ENCODE data around the gene RAC3. TPM values are rescaled to one million over a fixed set of nuclear protein-coding genes. Genes with fewer than 3 reads are reported as not detected.

RAC3 gene
- total RNA-seq, 1 donor from 2014 or later = 8.7 TPM

DNA sequence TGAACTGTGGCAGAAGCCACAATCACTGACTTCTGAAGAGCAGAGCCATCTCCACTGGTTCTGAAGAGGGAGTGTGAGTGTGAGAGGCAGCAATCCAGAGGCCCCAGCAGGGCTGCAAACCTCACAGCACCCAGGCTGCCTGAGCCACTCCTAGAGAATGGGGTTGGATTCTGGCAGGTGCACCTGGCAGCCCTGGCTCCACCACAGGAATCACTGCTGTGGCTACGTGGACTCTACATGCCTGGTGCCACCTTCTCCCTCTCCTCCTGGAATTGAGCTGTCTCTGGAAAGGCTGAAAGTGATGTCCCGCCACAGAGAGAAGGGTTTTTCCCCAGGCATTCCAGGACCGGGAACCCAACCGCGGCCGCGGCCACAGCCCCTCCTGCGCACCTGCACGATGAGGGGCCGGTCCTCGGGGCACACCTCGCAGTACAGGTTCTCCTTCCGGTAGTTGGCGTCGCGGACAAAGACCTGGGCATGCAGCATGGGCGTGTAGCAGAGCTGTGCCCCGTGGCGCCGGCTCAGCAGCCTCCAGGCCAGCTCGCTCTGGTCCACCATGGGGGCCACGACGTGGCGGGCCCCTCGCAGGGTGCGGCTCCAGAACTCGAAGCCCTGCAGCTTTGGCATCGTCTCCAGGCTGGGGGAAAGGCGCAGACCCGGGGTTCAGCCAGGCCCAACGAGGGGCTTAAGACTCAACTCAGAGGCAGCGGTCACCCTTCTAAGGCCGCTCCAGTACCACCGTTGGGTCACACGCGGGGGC lies 33.1 kb downstream of the RAC3 start:
- peak; percentile 61 for ATAC-seq
- DNase-seq (ENCODE audit: low spot score) = no peak

DNA sequence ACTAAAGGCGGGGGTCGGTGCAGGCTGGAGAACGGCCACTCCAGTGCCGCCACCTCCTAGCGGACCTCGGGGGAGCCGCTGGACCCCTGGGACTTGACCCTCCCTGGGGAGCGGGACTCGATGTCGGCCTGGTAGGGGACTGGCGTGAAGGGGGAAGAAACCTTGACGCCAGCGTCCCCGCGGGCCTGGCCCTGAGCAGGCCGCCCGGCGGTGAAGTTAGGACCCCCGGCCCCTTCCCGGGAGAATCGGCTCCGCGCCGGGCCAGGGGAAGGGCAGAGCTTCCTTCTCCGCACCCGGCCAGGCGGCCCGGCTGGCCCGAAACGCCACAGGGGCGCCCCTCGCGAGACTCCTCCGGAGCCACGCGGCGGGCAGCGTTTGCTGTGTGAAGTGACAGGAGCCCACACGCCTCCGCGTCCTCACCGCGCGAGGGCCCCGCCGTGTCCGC lies 33.7 kb downstream of the RAC3 start:
- no peak for DNase-seq (ENCODE audit: low spot score)
- no peak for ATAC-seq

GRCh38 chr17:82065638-82066303 lies 34.3 kb downstream of the RAC3 start, which contains the start of gene DUS1L:
Gene DUS1L (minus strand): TSS chr17:82065804. CDS start chr17:82065059, 745 bp downstream.
- ATAC-seq = peak; percentile 70
- no peak for DNase-seq (ENCODE audit: low spot score)

DNA sequence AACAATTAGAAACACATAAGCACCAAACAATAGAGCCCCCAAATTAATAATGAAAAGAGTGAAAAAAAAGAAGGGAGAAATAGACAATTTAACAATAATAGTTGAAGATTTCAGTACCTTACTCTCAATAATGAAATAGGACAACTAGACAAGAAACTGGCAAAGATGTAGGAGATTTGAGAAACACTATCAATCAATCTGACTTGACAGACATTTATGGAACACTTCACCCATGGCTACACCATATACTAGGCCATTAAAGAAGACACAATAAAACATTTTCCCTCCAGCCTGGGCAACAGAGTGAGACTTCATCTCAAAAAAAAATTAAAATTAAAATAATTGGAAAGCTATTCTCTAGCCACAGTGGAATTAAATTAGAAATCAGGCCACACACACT lies 39.1 kb downstream of the RAC3 start:
- ATAC-seq (no peak), DNase-seq (ENCODE audit: low spot score) (no peak)

- ATAC-seq (no peak), DNase-seq (ENCODE audit: low spot score) (no peak)
These were observed 41.3 kb downstream of the RAC3 start for GRCh38 chr17:82072827-82073226.

DNA sequence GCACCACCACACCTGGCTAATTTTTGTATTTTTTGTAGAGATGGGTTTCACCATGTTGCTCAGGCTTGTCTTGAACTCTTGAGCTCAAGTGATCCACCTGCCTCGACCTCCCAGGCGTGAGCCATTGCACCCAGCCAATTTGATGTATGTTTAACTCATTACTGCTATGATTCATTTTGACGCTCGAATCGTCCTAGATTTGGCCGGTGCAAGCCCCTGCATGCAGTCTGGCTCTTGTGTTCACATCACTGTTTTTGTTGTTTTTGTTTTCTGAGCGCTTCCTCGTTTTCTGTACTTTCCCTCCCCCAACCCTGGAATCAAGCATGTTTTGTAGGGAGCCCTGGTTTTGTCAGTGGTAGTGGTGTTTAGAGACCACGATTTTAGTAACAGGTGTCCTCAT lies 42.0 kb downstream of the RAC3 start:
- no peak for ATAC-seq
- no peak for DNase-seq (ENCODE audit: low spot score)

GRCh38 chr17:82076018-82076784 lies 44.7 kb downstream of the RAC3 start:
- DNase-seq (ENCODE audit: low spot score) = no peak
- ATAC-seq = peak; percentile 26

GRCh38 chr17:82076785-82077591 lies 45.5 kb downstream of the RAC3 start:
- peak; percentile 37 for ATAC-seq
- DNase-seq (ENCODE audit: low spot score) = no peak

DNA sequence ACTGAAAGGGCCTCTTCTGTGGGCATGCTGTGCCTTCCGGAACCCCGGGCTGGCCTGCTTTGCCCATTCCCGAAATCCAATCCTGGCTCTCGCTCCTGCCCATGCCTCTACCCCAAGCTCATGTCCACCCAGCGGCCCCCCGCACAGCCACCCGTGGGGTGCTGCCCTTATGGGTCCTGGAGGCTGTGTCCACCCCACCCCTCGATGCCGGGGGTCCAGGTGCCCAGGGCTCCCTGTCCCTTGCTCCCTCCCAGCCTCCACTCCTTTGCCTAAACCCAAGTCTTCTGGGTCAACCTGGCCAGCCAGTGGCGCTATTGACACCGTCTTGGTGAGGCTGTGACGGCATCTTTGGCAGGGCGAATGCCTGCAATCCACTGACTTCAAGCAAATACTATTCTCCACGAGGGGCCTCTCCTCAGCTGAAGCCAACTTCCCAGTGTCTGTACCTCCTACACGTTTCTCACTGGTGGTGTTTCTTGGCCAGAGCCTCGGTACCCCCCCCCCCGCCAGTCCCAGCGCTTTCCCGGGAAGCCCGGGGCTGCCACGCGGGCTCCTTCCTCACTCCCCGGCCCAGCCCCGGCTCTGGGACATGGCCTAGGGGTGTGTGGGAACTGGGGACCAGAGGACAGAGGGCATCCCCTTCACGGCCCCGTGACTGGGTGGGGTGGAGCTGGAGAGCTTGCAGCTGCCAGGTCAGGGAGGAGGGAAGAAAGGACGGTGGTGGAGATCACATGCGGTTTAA lies 46.3 kb downstream of the RAC3 start:
- DNase-seq (ENCODE audit: low spot score) (no peak), ATAC-seq (peak; percentile 20)

DNA sequence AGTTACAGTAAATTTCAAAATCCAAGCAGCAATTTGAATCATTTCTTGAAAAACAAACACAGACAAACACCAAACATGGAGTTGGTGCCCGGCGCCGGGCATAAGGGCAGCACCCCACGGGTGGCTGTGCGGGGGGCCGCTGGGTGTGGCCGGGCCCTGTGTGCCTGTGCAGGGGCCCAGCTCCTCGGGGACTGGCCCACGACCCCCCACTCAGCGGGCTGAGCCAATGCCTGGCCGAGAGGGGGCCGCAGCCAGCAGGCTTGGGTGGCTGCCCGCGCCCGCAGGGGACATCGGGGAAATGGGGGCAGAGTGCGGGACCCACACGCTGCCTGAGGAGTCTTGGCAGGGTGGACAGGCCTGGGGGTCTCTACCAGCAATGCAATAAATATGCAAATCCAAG lies 47.0 kb downstream of the RAC3 start:
- no peak for DNase-seq (ENCODE audit: low spot score)
- ATAC-seq = no peak

GRCh38 chr17:82079001-82079677 lies 47.7 kb downstream of the RAC3 start:
- DNase-seq (ENCODE audit: low spot score) = no peak
- ATAC-seq = no peak

- ATAC-seq = no peak
- DNase-seq (ENCODE audit: low spot score) = no peak
These were observed 48.7 kb downstream of the RAC3 start for GRCh38 chr17:82080048-82080788.

GRCh38 chr17:82080789-82081464 lies 49.4 kb downstream of the RAC3 start:
- ATAC-seq (no peak), DNase-seq (ENCODE audit: low spot score) (no peak)

- no peak for ATAC-seq
- no peak for DNase-seq (ENCODE audit: low spot score)
These were observed 50.1 kb downstream of the RAC3 start for GRCh38 chr17:82081546-82081945.

- ATAC-seq = no peak
- DNase-seq (ENCODE audit: low spot score) = no peak
These were observed 50.5 kb downstream of the RAC3 start for GRCh38 chr17:82081966-82082365.

- no peak for ATAC-seq
- DNase-seq (ENCODE audit: low spot score) = no peak
These were observed 51.0 kb downstream of the RAC3 start for GRCh38 chr17:82082456-82082855.

DNA sequence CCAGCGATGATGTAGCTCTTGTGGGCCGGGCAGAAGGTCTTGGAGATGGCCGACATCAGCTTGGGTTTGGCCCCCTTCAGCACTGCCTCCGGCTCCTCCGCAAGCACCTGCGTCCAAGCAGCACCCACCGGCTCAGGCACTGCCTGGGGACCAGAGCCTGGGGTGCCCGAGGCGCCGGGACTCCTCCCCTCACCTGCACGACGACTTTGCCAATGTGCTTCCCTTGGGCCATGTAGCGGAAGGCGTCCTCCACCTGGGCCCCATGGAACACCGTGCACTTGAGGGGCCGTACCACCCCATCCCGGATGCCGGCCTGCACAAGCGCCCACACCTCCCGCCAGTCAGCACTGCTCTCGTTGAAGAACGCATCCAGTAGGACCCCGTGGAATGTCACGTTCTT lies 51.5 kb downstream of the RAC3 start:
- DNase-seq (ENCODE audit: low spot score) (no peak), ATAC-seq (no peak)
